A673 (cell line): ENCODE results near the gene FGF3. TPM values are rescaled to one million over a fixed set of nuclear protein-coding genes. Genes with fewer than 3 reads are reported as not detected.

ENCODE experiments used
- BruUV-seq: library from RNA; stranded (reverse); fragments of 400-500 nt; replicated peaks from 2 replicates; lab custom pipeline; 2021; lab: Mats Ljungman, UMichigan
- CTCF ChIA-PET: fragments of 300-600 bp; sonication (Branson Sonifier 250); formaldehyde crosslinking; loops from one replicate; lab custom pipeline; 2022; ENCODE audit warnings: antibody characterized with exemption; lab: Charles Lee
- POLR2A ChIA-PET: fragments of 300-600 bp; sonication (Branson Sonifier 250); formaldehyde crosslinking; loops from one replicate; lab custom pipeline; 2022; ENCODE audit warnings: antibody characterized with exemption; ENCODE audit not compliant: low non-redundant PET; lab: Charles Lee
- DNase-seq: peaks from one replicate; pipeline ENCODE4 v3.0.0-alpha.2; 2015; ENCODE audit warnings: low spot score
- H3K27ac ChIP-seq: fragments of 200-600 bp; sonication (generic); 2 replicates; pipeline ENCODE4 v1.5.1; 2016; ENCODE audit warnings: mixed run types, low read depth, mild to moderate bottlenecking, mixed read lengths, antibody characterized with exemption, low read length; ENCODE audit not compliant: poor library complexity, severe bottlenecking
- H3K27me3 ChIP-seq: fragments of 200-600 bp; sonication (generic); replicated peaks from 2 replicates; pipeline ENCODE4 v1.6.1; 2017; ENCODE audit warnings: mixed run types, low read depth, mild to moderate bottlenecking, mixed read lengths, antibody characterized with exemption, low read length; ENCODE audit not compliant: insufficient read depth, poor library complexity
- H3K36me3 ChIP-seq: fragments of 200-600 bp; sonication (generic); 2 replicates; pipeline ENCODE4 v1.6.1; 2016; ENCODE audit warnings: mixed run types, mild to moderate bottlenecking, mixed read lengths, antibody characterized with exemption, low read length; ENCODE audit not compliant: insufficient read depth, poor library complexity, severe bottlenecking
- H3K4me1 ChIP-seq: fragments of 200-600 bp; sonication (generic); 2 replicates; pipeline ENCODE4 v1.6.1; 2017; ENCODE audit warnings: mixed run types, mild to moderate bottlenecking, mixed read lengths, antibody characterized with exemption, low read length; ENCODE audit not compliant: insufficient read depth, poor library complexity, severe bottlenecking
- H3K4me3 ChIP-seq: fragments of 200-600 bp; sonication (generic); 2 replicates; pipeline ENCODE4 v1.5.1; 2016; ENCODE audit warnings: low read depth, mixed run types, mild to moderate bottlenecking, mixed read lengths, low read length; ENCODE audit not compliant: poor library complexity, severe bottlenecking
- H3K9me3 ChIP-seq: fragments of 200-600 bp; sonication (generic); 2 replicates; pipeline ENCODE4 v1.6.1; 2016; ENCODE audit warnings: mixed run types, low read depth, mild to moderate bottlenecking, mixed read lengths, antibody characterized with exemption, low read length; ENCODE audit not compliant: poor library complexity, severe bottlenecking
- EZH2 ChIP-seq: fragments of 200-600 bp; sonication (generic); IDR thresholded peaks from 2 replicates; pipeline ENCODE4 v1.6.1; 2017; ENCODE audit warnings: borderline replicate concordance, low read depth, mild to moderate bottlenecking, mixed read lengths, antibody characterized with exemption, low read length; ENCODE audit not compliant: poor library complexity, severe bottlenecking
- intact Hi-C: fragments of 100-400 bp; cut with micrococcal nuclease; formaldehyde crosslinking; loops from one replicate; pipeline ENCODE4 v1.10.0; 2022; ENCODE audit not compliant: unreplicated experiment
- total RNA-seq: library from RNA; stranded (reverse); gene quantifications from 2 replicates; pipeline ENCODE4 v1.2.3, GENCODE V29; 2021
- TF ChIP-seq, protein P1 (sequence below): fragments of 300-800, 200-600 bp; sonication (generic); conservative IDR thresholded peaks from 2 replicates; pipeline ENCODE4 v1.5.1; 2017; ENCODE audit warnings: low read depth, mild to moderate bottlenecking, antibody characterized with exemption, low read length, moderate library complexity, mixed read lengths

FGF3 gene
- total RNA-seq, 1 experiment from 2014 or later: not detected

DNA sequence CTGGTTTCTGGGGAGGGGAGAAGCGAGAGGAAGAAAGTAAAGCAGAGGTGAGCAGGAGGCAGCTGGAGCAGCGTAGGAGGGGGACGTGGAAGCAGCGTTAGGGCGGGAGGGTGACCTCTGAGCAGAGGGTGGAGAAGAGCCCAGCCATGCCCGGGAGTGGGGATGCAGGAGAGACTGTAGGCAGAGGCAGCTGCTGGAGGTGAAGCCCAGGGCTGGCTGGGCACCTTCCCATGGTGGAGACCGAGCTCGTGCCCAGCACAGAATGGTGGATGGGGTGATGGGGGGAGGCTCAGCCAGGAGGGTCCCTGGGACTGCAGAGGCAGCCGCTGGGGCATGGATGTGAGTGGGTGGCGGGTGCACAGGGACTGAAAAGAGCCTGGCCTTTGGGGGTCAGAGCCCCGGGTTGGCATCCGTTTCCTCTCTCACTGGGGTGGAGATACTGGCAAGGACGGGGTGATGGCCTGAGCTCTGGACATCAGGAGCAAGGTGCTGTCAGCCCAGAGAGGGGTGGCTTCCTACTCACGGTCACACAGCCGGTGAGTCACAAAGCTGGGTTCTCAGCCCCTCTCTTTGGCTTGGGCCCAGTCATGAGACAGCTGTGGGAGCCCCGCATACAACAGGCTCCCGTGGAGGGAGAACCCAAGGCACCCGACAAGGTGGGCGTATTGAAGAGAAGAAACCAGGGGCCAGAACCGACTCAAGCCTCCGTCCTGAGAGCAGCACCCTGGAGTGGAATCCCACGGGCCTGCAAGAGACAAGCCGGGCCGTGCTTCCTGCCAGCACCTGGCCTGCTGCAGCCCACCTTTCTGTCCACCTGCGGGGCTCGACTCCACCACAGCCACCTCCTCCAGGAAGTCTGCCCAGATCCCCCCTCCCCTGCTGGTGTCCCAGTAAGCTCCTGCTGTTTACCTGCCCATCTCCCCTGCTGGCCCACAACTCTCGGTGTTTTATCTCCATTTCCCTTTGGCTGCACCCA is 45.8 kb upstream of the FGF3 start:
- TF ChIP-seq, protein P1, sequence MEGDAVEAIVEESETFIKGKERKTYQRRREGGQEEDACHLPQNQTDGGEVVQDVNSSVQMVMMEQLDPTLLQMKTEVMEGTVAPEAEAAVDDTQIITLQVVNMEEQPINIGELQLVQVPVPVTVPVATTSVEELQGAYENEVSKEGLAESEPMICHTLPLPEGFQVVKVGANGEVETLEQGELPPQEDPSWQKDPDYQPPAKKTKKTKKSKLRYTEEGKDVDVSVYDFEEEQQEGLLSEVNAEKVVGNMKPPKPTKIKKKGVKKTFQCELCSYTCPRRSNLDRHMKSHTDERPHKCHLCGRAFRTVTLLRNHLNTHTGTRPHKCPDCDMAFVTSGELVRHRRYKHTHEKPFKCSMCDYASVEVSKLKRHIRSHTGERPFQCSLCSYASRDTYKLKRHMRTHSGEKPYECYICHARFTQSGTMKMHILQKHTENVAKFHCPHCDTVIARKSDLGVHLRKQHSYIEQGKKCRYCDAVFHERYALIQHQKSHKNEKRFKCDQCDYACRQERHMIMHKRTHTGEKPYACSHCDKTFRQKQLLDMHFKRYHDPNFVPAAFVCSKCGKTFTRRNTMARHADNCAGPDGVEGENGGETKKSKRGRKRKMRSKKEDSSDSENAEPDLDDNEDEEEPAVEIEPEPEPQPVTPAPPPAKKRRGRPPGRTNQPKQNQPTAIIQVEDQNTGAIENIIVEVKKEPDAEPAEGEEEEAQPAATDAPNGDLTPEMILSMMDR: no peak
- no peak for TF ChIP-seq EZH2
- Histone ChIP-seq H3K27ac (no peak overlapping the region), H3K4me3 (no peak overlapping the region), H3K9me3 (no peaks in the 10 kb centered on the region), H3K4me1 (no peaks in the 10 kb centered on the region), H3K27me3 (peaks cover 3% of the 10 kb centered on the region), H3K36me3 (no peaks in the 10 kb centered on the region)
- no peak for DNase-seq
- ChIA-PET CTCF (no interaction called here), POLR2A (no interaction called here)
- BruUV-seq: no TSS peak
- intact Hi-C loops: no loop called here

DNA sequence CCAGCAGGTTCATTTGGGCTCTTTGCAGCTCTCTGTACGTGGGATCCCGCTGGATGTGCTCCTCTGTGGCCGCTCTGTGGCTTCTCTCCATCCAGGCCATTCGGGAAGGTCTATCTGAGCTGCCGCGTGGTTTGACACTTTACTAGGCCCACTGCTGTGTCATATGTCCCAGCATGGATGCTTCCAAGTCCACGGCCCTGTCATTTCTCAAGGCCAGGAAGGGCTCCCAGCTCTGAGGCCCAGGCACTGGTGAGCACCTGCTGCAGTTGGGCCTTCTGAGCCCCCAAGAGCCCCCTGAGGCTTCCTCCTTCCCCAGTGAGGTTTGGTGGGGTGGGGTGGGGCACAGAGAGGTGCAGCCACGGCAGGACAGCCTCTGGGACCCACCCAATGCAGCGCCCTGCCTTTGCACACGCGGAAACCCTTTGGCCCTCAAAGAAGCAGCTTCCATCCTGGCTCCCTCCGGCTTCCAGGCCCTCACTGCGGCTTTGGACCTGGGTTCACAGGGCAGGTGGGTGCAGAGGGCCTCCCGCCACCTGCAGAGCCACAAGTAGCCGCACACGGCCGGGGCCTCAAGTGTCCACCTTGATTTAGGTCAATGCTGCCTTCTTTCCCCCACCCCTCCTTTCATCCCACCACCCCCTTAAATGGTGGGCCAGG is 44.5 kb upstream of the FGF3 start:
- Histone ChIP-seq H3K4me3 (no peak overlapping the region), H3K4me1 (no peaks in the 10 kb centered on the region), H3K27me3 (peaks cover 4% of the 10 kb centered on the region), H3K27ac (no peak overlapping the region), H3K36me3 (no peaks in the 10 kb centered on the region), H3K9me3 (no peaks in the 10 kb centered on the region)
- ChIA-PET POLR2A (no interaction called here), CTCF (no interaction called here)
- BruUV-seq: no TSS peak
- DNase-seq: no peak
- intact Hi-C loops: no loop called here
- no peak for TF ChIP-seq EZH2
- TF ChIP-seq, protein P1: no peak

- ChIA-PET POLR2A (no interaction called here), CTCF (no interaction called here)
- BruUV-seq: no TSS peak
- Histone ChIP-seq H3K36me3 (no peaks in the 10 kb centered on the region), H3K9me3 (no peaks in the 10 kb centered on the region), H3K4me3 (no peak overlapping the region), H3K27ac (no peak overlapping the region), H3K27me3 (peaks cover 11% of the 10 kb centered on the region), H3K4me1 (no peaks in the 10 kb centered on the region)
- intact Hi-C loops: no loop called here
- no peak for TF ChIP-seq EZH2
- TF ChIP-seq, protein P1: no peak
- no peak for DNase-seq
Measured at GRCh38 chr11:69862797-69863543, 43.8 kb upstream of the FGF3 start.
